Activated T-cell treated with anti-CD3 and anti-CD28 coated beads, Interleukin-2, amount 50 U/mL, for 24 hours (primary cell): Measurements from ENCODE around the gene NCKAP5.

Source experiments
- DNase-seq: peaks from one replicate; pipeline ENCODE4 v3.0.0-alpha.2; 2020
- H3K27ac Mint-ChIP-seq: 2 replicates; pipeline ENCODE4 v1.8.0; 2020; ENCODE audit warnings: mild to moderate bottlenecking, mixed read lengths
- H3K27me3 Mint-ChIP-seq: 2 replicates; pipeline ENCODE4 v1.8.0; 2020; ENCODE audit warnings: mixed read lengths
- H3K36me3 Mint-ChIP-seq: 2 replicates; pipeline ENCODE4 v1.8.0; 2020; ENCODE audit warnings: low read depth, mixed read lengths
- H3K4me1 Mint-ChIP-seq: 2 replicates; pipeline ENCODE4 v1.8.0; 2020; ENCODE audit warnings: low read depth, mixed read lengths
- H3K4me3 Mint-ChIP-seq: 2 replicates; pipeline ENCODE4 v1.8.0; 2020; ENCODE audit warnings: mild to moderate bottlenecking, moderate library complexity, mixed read lengths
- H3K9me3 Mint-ChIP-seq: 2 replicates; pipeline ENCODE4 v1.8.0; 2020; ENCODE audit warnings: mixed read lengths

Gene NCKAP5

DNA sequence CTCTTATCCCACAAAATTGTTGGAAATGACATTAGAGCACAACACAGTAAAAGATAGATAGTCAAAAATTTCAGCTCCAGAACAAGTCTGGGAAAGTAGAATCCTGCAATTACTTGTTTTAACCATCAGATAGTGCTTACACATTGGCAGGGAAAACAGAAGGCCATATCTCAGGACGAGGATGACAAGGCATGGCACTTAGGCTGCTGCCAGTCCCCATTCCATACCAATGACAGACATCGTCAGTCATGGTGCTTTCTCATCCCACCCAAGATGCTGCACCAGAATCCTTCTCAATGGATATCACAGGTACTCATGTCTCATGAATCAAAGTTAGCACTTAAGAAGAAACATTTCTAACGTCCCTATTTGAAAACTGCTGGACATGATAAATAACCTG is 187.3 kb downstream of the NCKAP5 start:
- H3K27me3 Mint-ChIP-seq, result no peaks in the 10 kb centered on the region
- no peak overlapping the region for H3K4me3 Mint-ChIP-seq
- no peak overlapping the region for H3K27ac Mint-ChIP-seq
- no peaks in the 10 kb centered on the region for H3K36me3 Mint-ChIP-seq
- H3K9me3 Mint-ChIP-seq, result no peaks in the 10 kb centered on the region
- H3K4me1 Mint-ChIP-seq, result no peaks in the 10 kb centered on the region
- DNase-seq, result no peak

DNA sequence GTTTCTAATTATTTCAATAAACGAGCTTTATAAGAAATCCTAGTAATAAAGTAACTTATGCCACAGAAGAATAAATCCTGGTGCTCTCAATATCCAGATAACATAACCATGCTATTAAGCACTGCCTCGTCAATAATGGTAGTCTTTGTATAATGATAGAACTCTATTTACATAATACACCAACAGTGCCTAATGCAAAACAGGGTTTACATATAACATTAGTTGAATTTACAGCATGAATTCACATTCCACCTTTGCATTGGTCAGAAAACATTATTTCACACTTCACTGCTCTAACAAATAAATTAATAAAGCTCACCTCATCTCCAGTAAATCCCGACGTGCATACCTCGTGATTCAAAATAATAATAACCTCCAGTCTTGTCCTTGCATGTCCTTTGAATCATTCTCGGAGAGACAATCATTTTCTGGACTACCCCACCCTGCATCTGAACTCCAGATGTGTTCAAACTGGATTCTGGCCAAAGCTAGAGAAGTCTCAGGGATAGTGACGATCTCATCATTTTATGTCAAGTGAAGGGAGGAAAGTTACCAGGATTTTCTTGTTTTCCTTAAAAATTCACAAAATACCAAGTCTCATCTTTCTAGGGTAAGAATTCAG is 189.2 kb downstream of the NCKAP5 start:
- Mint-ChIP-seq H3K27ac (no peak overlapping the region), H3K9me3 (peaks cover 4% of the 10 kb centered on the region), H3K27me3 (no peaks in the 10 kb centered on the region), H3K4me3 (no peak overlapping the region), H3K36me3 (no peaks in the 10 kb centered on the region), H3K4me1 (no peaks in the 10 kb centered on the region)
- DNase-seq, result no peak

DNA sequence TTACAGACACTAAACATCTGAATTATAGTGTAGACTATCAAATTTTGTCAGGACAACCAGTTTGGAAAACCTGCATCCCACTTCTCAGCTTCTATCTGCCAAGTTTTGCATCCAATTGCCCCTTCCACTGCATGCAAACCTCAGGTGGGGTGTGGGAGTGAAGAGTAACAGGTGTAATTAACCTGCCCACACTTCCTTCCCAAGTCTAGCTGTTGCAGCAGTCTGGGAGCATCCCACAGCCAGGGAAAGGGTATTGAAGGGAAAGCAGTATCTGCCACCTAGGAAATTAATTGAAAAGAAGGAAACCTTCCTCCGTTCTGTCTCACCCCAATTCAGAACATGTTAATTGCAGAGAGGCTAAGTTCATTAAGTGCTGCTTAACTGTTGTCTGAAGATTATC is 189.9 kb downstream of the NCKAP5 start:
- no peak overlapping the region for H3K4me3 Mint-ChIP-seq
- no peak for DNase-seq
- no peak overlapping the region for H3K27ac Mint-ChIP-seq
- peaks cover 7% of the 10 kb centered on the region for H3K9me3 Mint-ChIP-seq
- H3K27me3 Mint-ChIP-seq, result no peaks in the 10 kb centered on the region
- H3K36me3 Mint-ChIP-seq, result no peaks in the 10 kb centered on the region
- no peaks in the 10 kb centered on the region for H3K4me1 Mint-ChIP-seq

DNA sequence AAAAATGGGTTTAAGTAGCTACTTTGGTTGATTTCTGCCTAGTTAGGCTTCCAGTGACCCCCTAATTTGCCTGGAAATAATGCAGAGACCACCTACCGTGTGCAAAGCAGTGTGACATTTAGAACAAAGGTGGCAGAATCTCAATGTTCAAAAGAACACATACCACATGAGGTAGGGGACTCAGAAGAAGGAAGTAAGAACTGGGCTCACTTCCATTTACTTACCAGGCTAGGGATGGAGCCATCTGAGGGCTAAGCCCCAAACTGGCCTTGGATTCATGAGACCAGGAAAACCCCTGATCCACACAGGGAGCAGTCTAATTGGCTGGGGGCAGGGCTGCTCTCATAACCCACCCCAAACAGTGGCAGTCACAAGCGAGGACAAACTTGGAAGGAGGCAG is 190.7 kb downstream of the NCKAP5 start:
- H3K9me3 Mint-ChIP-seq, result peaks cover 8% of the 10 kb centered on the region
- no peak overlapping the region for H3K27ac Mint-ChIP-seq
- no peaks in the 10 kb centered on the region for H3K36me3 Mint-ChIP-seq
- no peak for DNase-seq
- H3K4me3 Mint-ChIP-seq, result no peak overlapping the region
- H3K27me3 Mint-ChIP-seq, result no peaks in the 10 kb centered on the region
- H3K4me1 Mint-ChIP-seq, result no peaks in the 10 kb centered on the region

DNA sequence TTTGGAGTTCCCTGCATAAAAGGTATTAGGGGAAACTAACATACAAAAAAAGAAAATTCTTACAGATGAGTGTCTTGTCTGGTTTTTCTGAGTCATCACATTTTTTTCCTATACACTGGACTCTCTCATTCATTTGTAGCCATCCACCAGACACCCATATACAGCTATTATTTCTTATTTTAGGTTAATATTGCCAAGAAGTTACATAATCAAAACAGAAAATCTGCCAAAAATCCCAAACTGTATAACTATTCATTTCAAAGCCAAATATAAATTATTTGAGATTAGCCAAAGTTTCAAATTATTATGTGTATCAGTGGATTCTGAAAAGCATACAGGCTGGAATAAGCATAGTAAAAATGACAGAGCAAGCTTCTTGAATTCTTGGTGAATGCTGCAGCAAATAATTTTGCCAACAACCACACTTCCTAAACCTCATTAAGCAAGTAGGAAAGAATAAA is 191.2 kb downstream of the NCKAP5 start:
- Mint-ChIP-seq H3K9me3 (peaks cover 8% of the 10 kb centered on the region), H3K4me1 (no peaks in the 10 kb centered on the region), H3K4me3 (no peak overlapping the region), H3K36me3 (no peaks in the 10 kb centered on the region), H3K27ac (no peak overlapping the region), H3K27me3 (no peaks in the 10 kb centered on the region)
- DNase-seq, result no peak

DNA sequence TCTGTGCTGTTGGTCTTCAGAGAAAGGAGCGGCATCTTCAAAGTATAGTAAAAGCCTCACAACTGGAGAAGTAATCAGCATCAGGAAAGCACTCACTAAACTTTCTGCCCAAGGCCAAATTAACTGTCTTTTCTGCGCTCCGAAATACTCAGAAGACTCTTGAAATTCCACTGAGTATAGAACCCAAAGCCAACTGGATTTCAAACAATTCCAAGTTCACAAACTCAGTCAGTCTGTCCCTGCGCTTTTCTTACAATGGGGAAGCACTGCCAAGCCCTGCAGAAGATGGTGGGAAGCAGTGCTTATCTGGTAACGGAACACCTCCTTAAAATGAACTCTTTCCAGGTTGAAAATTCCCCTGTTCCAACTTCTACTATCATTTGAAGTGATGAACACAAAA is 193.5 kb downstream of the NCKAP5 start:
- Mint-ChIP-seq H3K4me1 (no peaks in the 10 kb centered on the region), H3K27me3 (no peaks in the 10 kb centered on the region), H3K27ac (no peak overlapping the region), H3K4me3 (no peak overlapping the region), H3K36me3 (no peaks in the 10 kb centered on the region), H3K9me3 (peaks cover 8% of the 10 kb centered on the region)
- DNase-seq, result no peak

DNA sequence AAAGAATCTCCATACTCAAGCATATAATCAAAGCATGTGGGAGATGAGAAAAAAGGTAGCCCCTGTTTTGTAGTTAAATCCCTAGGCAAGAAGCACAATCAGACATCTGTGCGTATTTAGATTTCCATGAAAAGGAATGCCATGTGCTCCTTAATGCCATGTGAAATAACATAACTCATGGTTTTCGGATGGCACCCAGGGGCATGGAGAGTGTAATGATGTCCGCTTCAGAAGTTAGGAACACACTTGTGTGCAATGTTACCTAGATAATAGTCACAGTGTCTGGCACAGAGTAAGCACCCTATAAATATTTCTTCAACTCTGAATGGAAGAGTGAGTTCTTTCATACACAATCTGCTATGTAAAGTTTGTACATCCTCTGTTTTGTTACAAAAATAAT is 197.0 kb downstream of the NCKAP5 start:
- DNase-seq, result no peak
- Mint-ChIP-seq H3K4me1 (no peaks in the 10 kb centered on the region), H3K4me3 (no peak overlapping the region), H3K9me3 (peaks cover 8% of the 10 kb centered on the region), H3K36me3 (no peaks in the 10 kb centered on the region), H3K27ac (no peak overlapping the region), H3K27me3 (no peaks in the 10 kb centered on the region)

DNA sequence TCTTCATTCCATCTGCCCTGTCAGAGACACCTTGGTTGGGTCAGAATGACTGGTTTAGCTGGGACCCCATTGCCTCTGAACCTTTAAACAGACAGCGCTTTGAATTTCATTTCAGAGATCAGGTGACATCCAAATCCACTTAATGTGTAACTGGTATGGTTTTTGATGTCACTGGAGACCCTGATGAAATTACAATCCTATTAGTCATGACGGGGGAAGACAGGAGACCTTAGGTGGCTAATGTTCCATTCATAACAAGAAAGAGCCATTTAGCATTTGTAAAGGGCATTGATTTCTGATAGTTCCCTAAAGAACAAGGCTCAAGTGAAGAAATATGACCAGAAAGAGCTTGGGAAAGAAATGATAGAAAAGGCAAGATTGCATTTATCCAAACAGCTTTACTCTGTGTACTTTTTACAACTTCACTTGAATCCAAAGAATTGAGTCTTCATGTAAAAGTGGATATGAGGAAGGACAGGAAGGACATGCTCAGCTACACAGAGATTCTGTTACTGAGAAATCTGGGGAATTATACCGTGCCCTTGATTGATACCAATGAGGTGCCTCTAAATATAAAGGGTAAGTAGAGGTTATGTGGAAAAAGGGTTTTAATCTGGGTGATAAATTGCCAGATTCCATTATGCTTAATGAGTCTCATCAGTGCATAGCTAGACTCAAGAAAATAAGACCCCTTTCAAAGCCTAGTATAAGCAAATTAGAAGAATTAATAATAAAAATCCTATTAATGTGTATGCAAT is 198.2 kb downstream of the NCKAP5 start:
- Mint-ChIP-seq H3K4me1 (no peaks in the 10 kb centered on the region), H3K9me3 (peaks cover 8% of the 10 kb centered on the region), H3K4me3 (no peak overlapping the region), H3K36me3 (no peaks in the 10 kb centered on the region), H3K27me3 (no peaks in the 10 kb centered on the region), H3K27ac (no peak overlapping the region)
- DNase-seq, result no peak

DNA sequence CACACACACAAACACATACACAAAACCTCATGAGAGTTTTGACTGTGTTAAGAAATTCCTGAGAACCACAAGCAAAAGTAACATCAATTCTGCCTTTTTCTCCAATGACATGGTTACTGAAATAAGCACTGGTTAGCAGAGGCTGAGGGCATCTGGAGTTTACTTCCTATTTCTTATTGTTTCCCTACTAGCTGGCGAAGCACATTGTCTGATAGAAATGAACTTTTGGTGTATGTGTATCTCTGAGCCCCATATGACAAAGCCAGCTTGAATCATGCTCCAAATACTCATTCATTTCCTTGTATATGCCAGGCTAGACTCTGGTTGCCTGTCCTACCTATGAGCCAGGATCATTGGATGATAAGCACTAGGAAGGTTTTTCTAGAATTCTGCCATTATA is 203.1 kb downstream of the NCKAP5 start:
- no peaks in the 10 kb centered on the region for H3K36me3 Mint-ChIP-seq
- H3K4me3 Mint-ChIP-seq, result no peak overlapping the region
- DNase-seq, result no peak
- H3K4me1 Mint-ChIP-seq, result no peaks in the 10 kb centered on the region
- H3K27me3 Mint-ChIP-seq, result no peaks in the 10 kb centered on the region
- H3K9me3 Mint-ChIP-seq, result peaks cover 3% of the 10 kb centered on the region
- no peak overlapping the region for H3K27ac Mint-ChIP-seq

DNA sequence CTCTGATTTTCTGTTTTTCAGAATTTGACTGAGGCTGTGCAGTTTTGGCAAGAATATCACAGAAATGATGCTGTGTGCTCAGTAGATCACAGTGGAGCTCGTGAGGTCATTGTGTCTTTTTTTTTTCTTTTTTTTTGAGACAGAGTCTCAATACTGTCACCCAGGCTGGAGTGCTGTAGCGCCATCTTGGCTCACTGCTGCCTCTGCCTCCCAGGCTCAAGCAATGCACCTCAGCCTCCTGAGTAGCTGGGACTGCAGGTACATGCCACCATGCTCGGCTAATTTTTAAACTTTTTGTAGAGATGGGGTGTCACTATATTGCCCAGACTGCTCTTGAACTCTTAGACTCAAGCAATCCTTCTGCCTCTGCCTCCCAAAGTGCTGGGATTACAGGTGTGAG is 203.6 kb downstream of the NCKAP5 start:
- no peak overlapping the region for H3K4me3 Mint-ChIP-seq
- peaks cover 3% of the 10 kb centered on the region for H3K9me3 Mint-ChIP-seq
- no peaks in the 10 kb centered on the region for H3K4me1 Mint-ChIP-seq
- DNase-seq, result no peak
- no peaks in the 10 kb centered on the region for H3K36me3 Mint-ChIP-seq
- H3K27ac Mint-ChIP-seq, result no peak overlapping the region
- no peaks in the 10 kb centered on the region for H3K27me3 Mint-ChIP-seq

DNA sequence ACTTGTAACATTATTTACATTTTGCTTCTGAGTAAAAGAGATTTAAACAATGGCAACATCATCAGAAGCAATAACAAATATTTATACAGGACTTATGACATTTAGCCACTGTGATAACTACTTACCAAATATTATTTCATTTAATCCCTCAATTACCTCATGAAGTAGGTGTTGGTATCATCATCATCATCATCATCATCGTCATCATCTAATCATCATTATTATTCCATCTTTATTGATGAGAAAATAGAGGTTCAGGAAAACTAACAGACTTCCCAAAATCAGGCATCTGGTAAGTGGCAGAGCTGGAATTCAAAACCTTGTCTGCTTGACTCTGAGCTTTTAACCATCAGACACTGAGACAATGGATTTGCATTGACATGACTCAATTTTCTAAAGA is 204.4 kb downstream of the NCKAP5 start:
- no peaks in the 10 kb centered on the region for H3K4me1 Mint-ChIP-seq
- no peak for DNase-seq
- no peak overlapping the region for H3K4me3 Mint-ChIP-seq
- H3K27ac Mint-ChIP-seq, result no peak overlapping the region
- no peaks in the 10 kb centered on the region for H3K36me3 Mint-ChIP-seq
- H3K27me3 Mint-ChIP-seq, result no peaks in the 10 kb centered on the region
- H3K9me3 Mint-ChIP-seq, result peaks cover 3% of the 10 kb centered on the region

DNA sequence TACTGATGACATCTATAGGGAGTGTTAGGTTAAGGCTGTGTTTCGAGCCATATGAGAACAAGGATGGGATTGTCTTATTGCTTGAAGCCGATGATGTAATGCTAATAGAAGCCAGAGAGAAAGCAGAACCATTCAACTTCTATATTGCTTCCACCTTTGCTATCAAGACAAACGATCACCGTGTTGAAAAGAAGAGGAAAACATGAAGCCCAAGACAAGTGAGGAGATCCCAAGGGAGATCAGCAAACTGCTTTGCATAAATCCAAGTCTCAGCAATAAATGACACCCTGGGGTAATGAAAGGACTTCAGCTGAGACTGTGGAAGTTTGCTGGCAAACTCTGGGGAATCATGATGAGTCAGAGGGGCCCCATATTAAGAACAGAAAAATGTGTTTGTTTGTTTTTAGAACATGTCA is 206.2 kb downstream of the NCKAP5 start:
- H3K4me1 Mint-ChIP-seq, result no peaks in the 10 kb centered on the region
- DNase-seq, result no peak
- peaks cover 3% of the 10 kb centered on the region for H3K9me3 Mint-ChIP-seq
- H3K36me3 Mint-ChIP-seq, result no peaks in the 10 kb centered on the region
- H3K4me3 Mint-ChIP-seq, result no peak overlapping the region
- no peak overlapping the region for H3K27ac Mint-ChIP-seq
- H3K27me3 Mint-ChIP-seq, result no peaks in the 10 kb centered on the region

DNA sequence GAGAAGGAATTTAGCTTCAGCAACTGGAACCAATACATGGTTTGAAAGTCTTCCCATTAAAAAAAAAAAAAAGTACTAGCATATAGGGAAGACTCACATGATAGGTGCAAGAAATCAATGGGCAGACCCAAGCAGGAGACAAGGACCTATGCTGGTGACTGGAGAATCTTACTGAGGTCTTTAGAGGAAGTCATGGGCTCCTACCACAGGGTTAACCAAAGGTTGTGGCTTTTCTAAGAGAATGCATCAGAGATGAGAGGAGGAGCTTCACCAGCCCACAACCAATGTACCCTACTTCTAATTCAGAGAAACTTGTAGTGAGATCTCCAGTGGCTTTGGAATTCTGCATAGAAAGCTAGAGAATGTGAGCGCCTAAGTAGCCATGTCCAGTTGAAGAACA is 207.4 kb downstream of the NCKAP5 start:
- Mint-ChIP-seq H3K27ac (no peak overlapping the region), H3K27me3 (no peaks in the 10 kb centered on the region), H3K4me1 (no peaks in the 10 kb centered on the region), H3K36me3 (no peaks in the 10 kb centered on the region), H3K9me3 (peaks cover 3% of the 10 kb centered on the region), H3K4me3 (no peak overlapping the region)
- DNase-seq, result no peak

DNA sequence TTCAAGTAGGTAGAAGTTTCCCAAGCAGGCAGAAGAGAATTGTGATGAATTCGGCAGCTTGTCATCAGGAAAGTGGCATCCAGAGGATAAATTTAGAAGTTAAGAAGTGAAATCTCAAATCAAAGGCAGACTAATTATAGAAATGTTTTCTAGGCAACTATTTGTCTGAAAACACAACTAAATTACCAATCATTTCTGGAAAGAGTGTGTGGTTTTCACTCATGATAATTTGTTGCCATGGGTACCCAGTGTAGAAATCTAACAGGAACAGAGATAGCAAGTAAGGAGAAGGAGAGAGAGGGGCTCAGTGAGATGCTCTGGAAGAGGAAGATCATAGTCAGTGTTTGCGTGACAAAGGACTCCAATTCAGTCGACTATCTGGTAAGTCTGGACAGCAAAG is 208.1 kb downstream of the NCKAP5 start:
- H3K36me3 Mint-ChIP-seq, result no peaks in the 10 kb centered on the region
- peaks cover 3% of the 10 kb centered on the region for H3K9me3 Mint-ChIP-seq
- no peaks in the 10 kb centered on the region for H3K4me1 Mint-ChIP-seq
- no peak overlapping the region for H3K27ac Mint-ChIP-seq
- no peak overlapping the region for H3K4me3 Mint-ChIP-seq
- H3K27me3 Mint-ChIP-seq, result no peaks in the 10 kb centered on the region
- DNase-seq, result no peak

DNA sequence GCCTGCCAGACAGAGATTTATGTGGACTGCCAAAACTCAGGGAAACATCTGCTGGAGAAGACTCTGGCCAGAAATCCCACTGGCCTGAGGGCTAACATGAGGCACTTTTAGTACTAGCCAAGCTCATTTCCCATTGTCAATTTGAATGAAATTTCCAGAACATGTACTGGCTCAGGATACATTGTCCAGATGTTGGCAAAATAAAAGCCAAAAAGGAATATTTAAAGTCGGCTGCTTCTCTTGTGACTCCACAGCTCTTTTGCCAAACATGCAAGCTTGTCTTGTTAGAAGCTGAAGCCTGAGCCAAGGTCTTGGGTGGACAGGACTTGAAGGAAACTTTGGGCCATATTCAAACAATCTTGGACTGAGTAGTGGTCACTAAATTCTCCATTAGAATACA is 215.5 kb downstream of the NCKAP5 start:
- H3K36me3 Mint-ChIP-seq, result no peaks in the 10 kb centered on the region
- no peak for DNase-seq
- H3K27me3 Mint-ChIP-seq, result no peaks in the 10 kb centered on the region

More for the DNA sequence above, 215.5 kb downstream of the NCKAP5 start:
- Mint-ChIP-seq H3K4me1 (no peaks in the 10 kb centered on the region), H3K9me3 (no peaks in the 10 kb centered on the region), H3K4me3 (no peak overlapping the region), H3K27ac (no peak overlapping the region)
